Retinal pigment epithelial cell (primary cell): ENCODE measurements around the gene PGP.
A peak's percentile ranks its signal among the peaks of the same experiment; 100 is the strongest.

ENCODE experiments used
- DNase-seq: peaks from one replicate; pipeline ENCODE4 v3.0.0-alpha.2; 2010; ENCODE audit warnings: low read depth
- H3K4me3 ChIP-seq: 2 replicates; pipeline ENCODE4 v1.5.1; 2011; ENCODE audit warnings: mild to moderate bottlenecking, low read length, control low read depth, moderate library complexity
- CTCF ChIP-seq: conservative IDR thresholded peaks from 2 replicates; pipeline ENCODE4 v1.5.1; 2011; ENCODE audit warnings: low read depth, low read length, control low read depth, inconsistent platforms

Gene PGP

GRCh38 chr16:2196981-2197511, 17.6 kb downstream of the PGP start:
- H3K4me3 ChIP-seq, result no peak overlapping the region
- DNase-seq, result no peak
- TF ChIP-seq CTCF, result no peak

GRCh38 chr16:2196162-2196980, 18.3 kb downstream of the PGP start, which contains the start of gene CASKIN1:
Gene CASKIN1, minus strand, starts transcription at chr16:2196605. Its CDS starts 173 bp downstream, at chr16:2196432.
- peak within 1 kb of the TSS; percentile 22 for H3K4me3 ChIP-seq
- TF ChIP-seq CTCF, result no peak
- no peak for DNase-seq

- no peak for DNase-seq
- no peak for TF ChIP-seq CTCF
- H3K4me3 ChIP-seq, result peak overlapping the region; percentile 22
Measured at GRCh38 chr16:2195322-2196161, 19.1 kb downstream of the PGP start.

GRCh38 chr16:2194852-2195321, 19.8 kb downstream of the PGP start:
- DNase-seq, result no peak
- H3K4me3 ChIP-seq, result no peak overlapping the region
- peak; percentile 63 for TF ChIP-seq CTCF

- DNase-seq, result peak; percentile 28
- H3K4me3 ChIP-seq, result no peak overlapping the region
- no peak for TF ChIP-seq CTCF
Measured at GRCh38 chr16:2194166-2194834, 20.3 kb downstream of the PGP start.

GRCh38 chr16:2191446-2191706, 23.3 kb downstream of the PGP start:
- no peak for DNase-seq
- no peak for TF ChIP-seq CTCF
- H3K4me3 ChIP-seq, result no peak overlapping the region
